Endodermal cell (in vitro differentiated cells): Measurements from ENCODE around the gene MT1A. TPM values are rescaled to one million over a fixed set of nuclear protein-coding genes. Genes with fewer than 3 reads are reported as not detected.

ENCODE experiments used
- DNase-seq: peaks from one replicate; pipeline ENCODE4 v3.0.0-alpha.2; 2017
- H3K27ac ChIP-seq: 2 replicates; pipeline ENCODE4 v1.5.1; 2013; ENCODE audit warnings: mild to moderate bottlenecking, low read depth, low read length, moderate library complexity
- H3K27me3 ChIP-seq: 2 replicates; pipeline ENCODE4 v1.6.1; 2013; ENCODE audit warnings: mild to moderate bottlenecking, low read length, moderate library complexity; ENCODE audit not compliant: insufficient read depth, control insufficient read depth, poor library complexity, severe bottlenecking
- H3K36me3 ChIP-seq: 2 replicates; pipeline ENCODE4 v1.7.0; 2013; ENCODE audit warnings: mild to moderate bottlenecking, low read length, moderate library complexity; ENCODE audit not compliant: control insufficient read depth, insufficient read depth
- H3K4me1 ChIP-seq: one replicate; pipeline ENCODE4 v1.7.0; 2013; ENCODE audit warnings: low read length; ENCODE audit not compliant: control insufficient read depth, insufficient read depth
- H3K4me3 ChIP-seq: 2 replicates; pipeline ENCODE4 v1.5.1; 2013; ENCODE audit warnings: mild to moderate bottlenecking, low read length, moderate library complexity
- H3K9ac ChIP-seq: 2 replicates; pipeline ENCODE4 v1.6.1; 2013; ENCODE audit warnings: mild to moderate bottlenecking, low read length, moderate library complexity; ENCODE audit not compliant: poor library complexity, severe bottlenecking; ENCODE audit errors: extremely low read depth
- H3K9me3 ChIP-seq: 2 replicates; pipeline ENCODE4 v1.6.1; 2013; ENCODE audit warnings: mild to moderate bottlenecking, low read length, moderate library complexity; ENCODE audit not compliant: control insufficient read depth
- H3K27ac Mint-ChIP-seq: 2 replicates; pipeline ENCODE4 v1.8.0; 2020; ENCODE audit warnings: mixed read lengths
- H3K27me3 Mint-ChIP-seq: 2 replicates; pipeline ENCODE4 v1.8.0; 2021; ENCODE audit warnings: mild to moderate bottlenecking, mixed read lengths; ENCODE audit not compliant: insufficient read depth
- H3K36me3 Mint-ChIP-seq: 2 replicates; pipeline ENCODE4 v1.8.0; 2020; ENCODE audit warnings: low read depth, mixed read lengths
- H3K4me1 Mint-ChIP-seq: 2 replicates; pipeline ENCODE4 v1.8.0; 2020; ENCODE audit warnings: mixed read lengths
- H3K4me3 Mint-ChIP-seq: 2 replicates; pipeline ENCODE4 v1.8.0; 2020; ENCODE audit warnings: mild to moderate bottlenecking, moderate library complexity, mixed read lengths
- H3K9me3 Mint-ChIP-seq: 2 replicates; pipeline ENCODE4 v1.8.0; 2020; ENCODE audit warnings: mild to moderate bottlenecking, mixed read lengths
- CTCF ChIP-seq: fragments of 200-600 bp; sonication (generic); conservative IDR thresholded peaks from 2 replicates; pipeline ENCODE4 v1.5.0; 2021; ENCODE audit warnings: antibody characterized with exemption, mild to moderate bottlenecking
- WGBS, 2 experiments: methylation state at CpG; one replicate each; pipeline versions ENCODE4 v1.1.5 to v1.1.7; 2013; ENCODE audit warnings: missing lambda C conversion rate in 2 of 2, mixed read lengths in 1 of 2; ENCODE audit not compliant: insufficient coverage in 1 of 2, insufficient read length in 1 of 2; 5-methylcytosine and 5-hydroxymethylcytosine counted together
- total RNA-seq, 2 donors: library from RNA; stranded (reverse); fragmentation: NEBNext Ultra II Directional in 1 of 2; extraction: Animal tissue kit (Norgen Biotek cat#: 25700) in 1 of 2; gene quantifications; 2 replicates in 1 of 2; 3 replicates in 1 of 2; pipeline ENCODE4 v1.2.1, GENCODE V29; 2021

MT1A gene
- total RNA-seq, 2 donors from 2014 or later = not detected

- H3K27me3 Mint-ChIP-seq = peaks cover 100% of the 10 kb centered on the region
- Histone ChIP-seq H3K36me3 (no peaks in the 10 kb centered on the region), H3K27ac (no peak overlapping the region), H3K9me3 (no peaks in the 10 kb centered on the region), H3K4me1 (no peaks in the 10 kb centered on the region), H3K9ac (no peak overlapping the region), H3K4me3 (peak overlapping the region; percentile 31), H3K27me3 (peaks cover 100% of the 10 kb centered on the region)
- peaks cover 10% of the 10 kb centered on the region for H3K4me1 Mint-ChIP-seq
- no peak for DNase-seq
- no peak overlapping the region for H3K27ac Mint-ChIP-seq
- no peak for TF ChIP-seq CTCF
- no peaks in the 10 kb centered on the region for H3K36me3 Mint-ChIP-seq
- no peaks in the 10 kb centered on the region for H3K9me3 Mint-ChIP-seq
- 56 to 100% methylated on average over 1 to 5 of the region's 5 CpGs for WGBS, 2 experiments
- peak overlapping the region; percentile 46 for H3K4me3 Mint-ChIP-seq
Observed at GRCh38 chr16:56643833-56644232, 5.4 kb downstream of the MT1A start.

GRCh38 chr16:56645311-56645710 is 6.8 kb downstream of the MT1A start:
- no peak for DNase-seq
- H3K4me3 Mint-ChIP-seq = no peak overlapping the region
- H3K36me3 Mint-ChIP-seq = no peaks in the 10 kb centered on the region

GRCh38 chr16:56645838-56646237 is 7.4 kb downstream of the MT1A start:
- 0% methylated on average over 1 of the region's 1 CpG; no CpG with 5 or more reads in 1 of the 2 experiments for WGBS, 2 experiments

More at GRCh38 chr16:56645311-56645710, 6.8 kb downstream of the MT1A start:
- H3K9me3 Mint-ChIP-seq = no peaks in the 10 kb centered on the region
- H3K27ac Mint-ChIP-seq = no peak overlapping the region
- H3K4me1 Mint-ChIP-seq = peaks cover 10% of the 10 kb centered on the region
- Histone ChIP-seq H3K4me1 (no peaks in the 10 kb centered on the region), H3K9ac (no peak overlapping the region), H3K36me3 (no peaks in the 10 kb centered on the region), H3K9me3 (no peaks in the 10 kb centered on the region), H3K27ac (no peak overlapping the region), H3K27me3 (peaks cover 100% of the 10 kb centered on the region), H3K4me3 (no peak overlapping the region)
- WGBS, 2 experiments = 81% methylated on average over 1 of the region's 1 CpG; no CpG with 5 or more reads in 1 of the 2 experiments
- peaks cover 98% of the 10 kb centered on the region for H3K27me3 Mint-ChIP-seq
- no peak for TF ChIP-seq CTCF

More at GRCh38 chr16:56645838-56646237, 7.4 kb downstream of the MT1A start:
- DNase-seq = no peak
- Histone ChIP-seq H3K9ac (no peak overlapping the region), H3K27ac (no peak overlapping the region), H3K9me3 (no peaks in the 10 kb centered on the region), H3K4me3 (no peak overlapping the region), H3K27me3 (peaks cover 100% of the 10 kb centered on the region), H3K36me3 (no peaks in the 10 kb centered on the region), H3K4me1 (no peaks in the 10 kb centered on the region)
- no peak overlapping the region for H3K27ac Mint-ChIP-seq
- H3K36me3 Mint-ChIP-seq = no peaks in the 10 kb centered on the region
- peaks cover 10% of the 10 kb centered on the region for H3K4me1 Mint-ChIP-seq
- no peak for TF ChIP-seq CTCF
- no peak overlapping the region for H3K4me3 Mint-ChIP-seq
- no peaks in the 10 kb centered on the region for H3K9me3 Mint-ChIP-seq
- peaks cover 98% of the 10 kb centered on the region for H3K27me3 Mint-ChIP-seq
